HS-27A (cell line): ENCODE measurements around the gene THADA.
"Not testable (repeated sequence)": the region's sequence is repeated elsewhere in the genome, so short reads cannot be mapped to it uniquely, and the experiment has no call there.

Experiments
- DNase-seq: peaks from one replicate; pipeline ENCODE4 v3.0.0-alpha.2; 2012; ENCODE audit warnings: low read depth, missing footprints

The THADA gene

GRCh38 chr2:43414586-43415135 lies 181.2 kb downstream of the THADA start:
- no peak for DNase-seq

GRCh38 chr2:43414033-43414432 lies 181.8 kb downstream of the THADA start:
- DNase-seq = no peak

- no peak for DNase-seq
These were observed 183.6 kb downstream of the THADA start for GRCh38 chr2:43412114-43412753.

GRCh38 chr2:43410055-43410604 lies 185.7 kb downstream of the THADA start:
- DNase-seq = no peak

- DNase-seq = no peak
These were observed 187.3 kb downstream of the THADA start for GRCh38 chr2:43408407-43409160.

- no peak for DNase-seq
These were observed 187.9 kb downstream of the THADA start for GRCh38 chr2:43407935-43408334.

- DNase-seq = no peak
These were observed 189.1 kb downstream of the THADA start for GRCh38 chr2:43406651-43407279.

- DNase-seq = no peak
These were observed 190.0 kb downstream of the THADA start for GRCh38 chr2:43405829-43406228.

- DNase-seq = no peak
These were observed 193.3 kb downstream of the THADA start for GRCh38 chr2:43402452-43402937.

- no peak for DNase-seq
These were observed 193.8 kb downstream of the THADA start for GRCh38 chr2:43402002-43402401.

- no peak for DNase-seq
These were observed 195.3 kb downstream of the THADA start for GRCh38 chr2:43400508-43400907.

GRCh38 chr2:43399515-43400264 lies 196.1 kb downstream of the THADA start:
- no peak for DNase-seq

- no peak for DNase-seq
These were observed 196.7 kb downstream of the THADA start for GRCh38 chr2:43399098-43399497.

GRCh38 chr2:43397821-43398220 lies 198.0 kb downstream of the THADA start:
- DNase-seq = no peak

GRCh38 chr2:43397411-43397810 lies 198.4 kb downstream of the THADA start:
- DNase-seq = no peak

GRCh38 chr2:43396344-43396743 lies 199.5 kb downstream of the THADA start:
- not testable (repeated sequence) for DNase-seq

GRCh38 chr2:43393918-43394317 lies 201.9 kb downstream of the THADA start:
- DNase-seq = no peak

GRCh38 chr2:43391878-43392215 lies 204.0 kb downstream of the THADA start:
- DNase-seq = peak; percentile 12

- DNase-seq = no peak
These were observed 204.5 kb downstream of the THADA start for GRCh38 chr2:43391201-43391877.

- no peak for DNase-seq
These were observed 206.0 kb downstream of the THADA start for GRCh38 chr2:43389581-43390466.
